T-helper 1 cell treated with Interleukin-12 subunit alpha and Interleukin-12 subunit beta and Interleukin-4 antibody, amounts not matched to agents 30 μg/mL and 1 μg/mL, for 36 hours (primary cell): ENCODE results near the gene ARHGEF16.

Experiments
- H3K27ac Mint-ChIP-seq: one replicate; pipeline ENCODE4 v1.8.0; 2021; ENCODE audit warnings: mild to moderate bottlenecking, mixed read lengths
- H3K27me3 Mint-ChIP-seq: one replicate; pipeline ENCODE4 v1.8.0; 2021; ENCODE audit warnings: low read depth, mixed read lengths
- H3K36me3 Mint-ChIP-seq: one replicate; pipeline ENCODE4 v1.8.0; 2021; ENCODE audit warnings: low read depth, mixed read lengths
- H3K4me1 Mint-ChIP-seq: one replicate; pipeline ENCODE4 v1.8.0; 2021; ENCODE audit warnings: low read depth, mixed read lengths
- H3K4me3 Mint-ChIP-seq: one replicate; pipeline ENCODE4 v1.8.0; 2021; ENCODE audit warnings: mild to moderate bottlenecking, moderate library complexity, mixed read lengths
- H3K9me3 Mint-ChIP-seq: one replicate; pipeline ENCODE4 v1.8.0; 2021; ENCODE audit warnings: mixed read lengths

Gene ARHGEF16

DNA sequence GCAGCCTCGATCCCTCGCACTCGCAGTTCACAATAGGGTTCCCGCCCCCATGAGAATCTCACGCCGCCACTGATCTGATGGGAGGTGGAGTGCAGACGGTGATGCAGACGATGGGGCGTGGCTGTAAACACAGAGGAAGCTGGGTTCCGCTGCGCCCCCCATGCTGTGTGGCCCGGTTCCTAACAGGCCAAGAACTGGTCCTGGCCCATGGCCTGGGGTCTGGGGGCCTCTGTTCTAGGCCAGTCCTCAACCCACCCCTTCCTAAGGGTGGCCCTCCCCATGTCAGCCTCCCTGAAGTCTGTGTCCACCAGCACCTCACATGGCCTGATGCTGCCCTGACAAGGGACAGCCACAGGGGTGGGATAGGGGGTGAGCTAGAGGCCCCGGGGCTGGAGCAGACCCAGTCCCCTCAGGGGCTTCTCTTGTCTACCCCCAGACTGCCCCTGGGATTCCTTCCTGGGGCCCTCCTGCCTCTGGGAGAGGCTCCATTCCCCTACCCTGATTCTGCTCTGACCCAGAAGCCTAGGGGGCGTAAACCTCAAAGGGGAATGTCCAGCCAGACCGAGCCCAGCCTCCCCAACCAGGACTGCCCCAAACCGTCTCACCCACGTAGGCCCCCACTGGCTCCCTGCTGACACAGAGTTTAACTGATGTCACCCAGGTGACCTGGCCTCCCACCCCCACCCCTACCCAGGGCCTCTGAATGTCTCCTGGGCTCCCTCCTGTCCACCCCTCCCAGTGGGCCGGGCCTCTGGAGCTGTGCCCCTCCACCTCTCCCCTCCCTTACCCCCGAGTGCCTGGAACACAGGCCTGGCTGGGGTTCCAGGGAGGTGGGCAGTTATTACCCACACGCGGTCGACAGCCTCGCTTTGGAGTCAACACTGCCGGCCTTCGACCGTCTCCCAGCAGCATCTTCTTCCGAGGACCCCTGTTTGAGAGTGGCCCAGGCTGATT is 14.8 kb upstream of the ARHGEF16 start:
- Mint-ChIP-seq H3K36me3 (no peaks in the 10 kb centered on the region), H3K27me3 (peaks cover 4% of the 10 kb centered on the region), H3K27ac (no peak overlapping the region), H3K4me3 (no peak overlapping the region), H3K4me1 (no peaks in the 10 kb centered on the region), H3K9me3 (no peaks in the 10 kb centered on the region)

DNA sequence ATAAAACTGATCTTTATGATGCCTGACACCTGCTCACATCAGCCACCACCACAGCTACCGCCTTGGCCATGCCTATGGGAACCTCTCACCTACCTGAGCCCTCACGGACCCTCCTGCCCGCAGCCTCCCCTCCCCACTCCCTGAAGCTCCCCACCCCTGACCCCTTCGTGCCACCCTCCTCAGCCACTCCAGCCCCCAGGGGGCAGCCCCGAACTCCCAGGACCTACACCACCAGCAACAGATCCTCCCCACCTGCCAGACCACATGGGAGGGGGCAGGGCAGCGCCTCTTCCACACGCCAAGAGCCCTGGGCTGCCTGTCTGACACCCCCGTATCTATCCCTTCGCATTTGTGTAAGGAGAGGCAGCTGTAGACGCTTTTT is 14.2 kb upstream of the ARHGEF16 start:
- H3K36me3 Mint-ChIP-seq: no peaks in the 10 kb centered on the region
- no peak overlapping the region for H3K27ac Mint-ChIP-seq
- no peaks in the 10 kb centered on the region for H3K9me3 Mint-ChIP-seq
- H3K4me1 Mint-ChIP-seq: no peaks in the 10 kb centered on the region
- H3K4me3 Mint-ChIP-seq: no peak overlapping the region
- peaks cover 4% of the 10 kb centered on the region for H3K27me3 Mint-ChIP-seq

DNA sequence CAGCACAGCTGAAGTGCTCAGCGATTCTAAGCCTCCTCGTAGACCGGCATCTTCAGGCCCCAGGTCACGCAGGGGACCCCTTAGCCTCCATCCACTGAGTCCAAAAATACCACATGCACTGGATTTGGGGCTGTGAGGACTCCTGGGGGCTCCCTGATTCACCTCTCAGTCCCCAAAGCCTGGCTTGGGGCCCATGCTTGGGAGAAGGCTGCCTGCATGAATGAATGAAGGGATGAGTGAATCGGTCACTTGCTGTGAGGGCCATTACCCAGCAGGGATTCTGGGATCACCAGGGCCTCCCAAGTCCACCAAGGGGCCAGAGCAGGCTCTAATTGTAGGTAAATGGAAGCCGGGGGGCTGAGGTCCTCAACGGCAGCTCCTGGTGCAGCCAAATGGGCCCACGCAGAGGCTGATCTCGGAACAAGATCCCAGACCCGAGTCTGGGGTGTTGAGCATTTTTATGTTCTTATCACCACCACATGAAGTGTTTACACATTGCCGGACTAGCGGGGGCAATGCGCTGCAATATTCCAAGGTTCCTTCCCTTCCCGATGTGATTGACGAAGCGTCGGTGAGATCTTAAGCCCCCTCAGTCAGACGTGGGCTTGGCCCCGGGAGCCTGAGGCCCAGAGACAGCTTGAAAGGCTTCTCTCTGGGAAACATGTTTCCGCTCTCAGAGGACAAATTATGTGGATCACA is 13.6 kb upstream of the ARHGEF16 start:
- Mint-ChIP-seq H3K4me1 (no peaks in the 10 kb centered on the region), H3K9me3 (no peaks in the 10 kb centered on the region), H3K27ac (no peak overlapping the region), H3K4me3 (no peak overlapping the region), H3K36me3 (no peaks in the 10 kb centered on the region), H3K27me3 (peaks cover 4% of the 10 kb centered on the region)

DNA sequence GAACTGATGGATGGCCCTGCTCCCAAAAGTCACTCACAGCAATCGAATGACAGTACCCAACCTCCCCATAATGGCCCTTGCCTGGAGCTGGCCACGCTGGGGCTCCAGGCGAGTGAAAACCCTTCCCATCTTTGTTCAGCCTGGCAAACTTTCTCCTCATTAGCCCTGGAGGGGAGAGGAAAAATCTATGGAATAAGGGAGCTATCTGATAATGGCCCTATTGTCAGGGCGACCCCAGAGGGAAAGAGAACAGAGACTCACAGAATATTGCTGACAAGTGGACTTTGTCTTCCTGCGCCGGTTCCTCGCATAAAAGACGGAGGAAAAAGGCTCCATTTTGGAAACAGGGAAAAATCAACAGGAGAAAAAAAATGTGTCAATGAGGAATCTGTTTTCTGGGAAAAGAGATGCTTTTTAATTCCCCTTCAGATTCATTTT is 13.0 kb upstream of the ARHGEF16 start:
- H3K4me1 Mint-ChIP-seq: no peaks in the 10 kb centered on the region
- no peak overlapping the region for H3K4me3 Mint-ChIP-seq

DNA sequence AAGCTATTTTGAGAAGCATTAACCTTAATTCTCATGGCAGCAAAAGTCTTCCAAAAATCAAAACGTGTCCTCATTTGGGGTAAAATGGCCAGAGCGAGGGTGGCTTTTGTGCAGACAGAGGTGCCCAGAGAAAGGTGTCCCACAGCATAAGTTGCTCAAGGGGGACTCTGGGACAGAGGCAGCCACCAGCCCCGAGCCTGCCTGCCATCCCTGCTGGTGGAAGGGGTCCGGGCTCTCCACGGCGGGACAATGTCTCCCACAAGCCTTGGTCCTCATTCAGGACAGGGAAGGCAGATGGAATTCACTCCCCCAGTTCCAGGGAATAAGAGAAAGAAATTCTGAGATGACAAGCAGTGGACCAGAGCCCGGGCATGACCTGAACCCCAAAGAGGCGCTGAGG is 12.6 kb upstream of the ARHGEF16 start:
- no peaks in the 10 kb centered on the region for H3K36me3 Mint-ChIP-seq
- H3K27me3 Mint-ChIP-seq: peaks cover 4% of the 10 kb centered on the region
- H3K9me3 Mint-ChIP-seq: no peaks in the 10 kb centered on the region
- no peak overlapping the region for H3K4me3 Mint-ChIP-seq
- H3K4me1 Mint-ChIP-seq: no peaks in the 10 kb centered on the region
- H3K27ac Mint-ChIP-seq: no peak overlapping the region

More for the DNA sequence above, 13.0 kb upstream of the ARHGEF16 start:
- Mint-ChIP-seq H3K9me3 (no peaks in the 10 kb centered on the region), H3K27ac (no peak overlapping the region), H3K27me3 (peaks cover 4% of the 10 kb centered on the region), H3K36me3 (no peaks in the 10 kb centered on the region)

DNA sequence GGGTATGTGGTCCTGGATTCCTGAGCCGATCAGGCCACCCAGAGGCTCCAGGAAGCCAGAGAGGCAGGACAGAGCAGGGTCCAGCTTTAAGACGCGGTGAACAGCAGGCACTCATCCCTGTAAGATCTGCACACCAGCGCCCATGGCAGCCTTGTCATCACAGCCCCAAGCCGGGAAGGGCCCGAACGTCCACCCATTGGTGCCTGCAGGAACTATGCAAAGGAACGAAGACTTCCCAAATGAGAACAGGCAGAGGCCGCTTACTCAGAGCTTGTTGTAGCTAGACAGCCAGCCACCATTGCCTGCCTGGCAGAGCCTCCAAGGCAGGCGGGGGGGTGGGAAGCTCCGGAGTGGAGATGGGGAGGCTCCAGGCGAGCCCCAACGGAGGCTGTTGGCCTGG is 12.1 kb upstream of the ARHGEF16 start:
- Mint-ChIP-seq H3K27ac (no peak overlapping the region), H3K9me3 (no peaks in the 10 kb centered on the region), H3K4me1 (no peaks in the 10 kb centered on the region), H3K4me3 (no peak overlapping the region), H3K36me3 (no peaks in the 10 kb centered on the region), H3K27me3 (peaks cover 4% of the 10 kb centered on the region)

DNA sequence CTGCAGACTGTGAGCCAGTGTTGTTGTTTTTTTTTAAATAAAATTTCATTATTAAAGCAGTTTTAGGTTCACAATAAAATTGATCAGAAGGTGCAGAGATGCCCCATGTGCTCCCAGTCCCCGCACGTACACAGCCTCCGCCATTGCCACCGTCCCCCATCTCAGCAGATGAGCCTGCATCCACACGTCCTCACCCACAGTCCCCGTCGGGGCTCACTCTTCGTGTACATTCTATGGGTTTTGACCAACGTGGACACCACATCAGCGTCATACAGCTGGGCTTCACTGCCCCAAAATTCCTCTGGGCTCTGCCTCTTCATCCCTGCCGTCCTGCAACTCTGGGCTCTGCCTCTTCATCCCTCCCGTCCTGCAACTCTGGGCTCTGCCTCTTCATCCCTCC is 11.6 kb upstream of the ARHGEF16 start:
- Mint-ChIP-seq H3K9me3 (no peaks in the 10 kb centered on the region), H3K4me1 (no peaks in the 10 kb centered on the region), H3K27me3 (peaks cover 4% of the 10 kb centered on the region)

DNA sequence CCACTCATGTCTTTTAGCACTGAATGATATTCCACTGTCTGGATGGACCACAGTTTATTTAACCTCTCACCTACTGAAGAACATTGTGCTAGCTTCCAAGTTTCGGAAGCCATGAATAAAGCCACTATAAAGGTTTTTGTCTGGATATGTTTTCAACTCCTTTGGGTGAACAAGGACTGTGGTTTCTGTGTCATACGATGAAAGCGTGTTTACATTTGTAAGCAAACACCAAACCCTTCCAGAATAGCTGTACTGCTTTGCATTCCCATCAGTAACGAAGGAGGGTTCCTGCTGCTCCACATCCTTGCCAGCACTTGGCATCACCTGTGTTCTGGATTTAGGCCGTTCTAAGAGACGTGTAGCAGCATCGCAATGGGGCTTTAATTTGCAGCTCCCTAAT is 10.7 kb upstream of the ARHGEF16 start:
- H3K36me3 Mint-ChIP-seq: no peaks in the 10 kb centered on the region
- no peaks in the 10 kb centered on the region for H3K9me3 Mint-ChIP-seq
- H3K27me3 Mint-ChIP-seq: peaks cover 4% of the 10 kb centered on the region
- H3K27ac Mint-ChIP-seq: no peak overlapping the region
- no peaks in the 10 kb centered on the region for H3K4me1 Mint-ChIP-seq
- H3K4me3 Mint-ChIP-seq: no peak overlapping the region

More for the DNA sequence above, 11.6 kb upstream of the ARHGEF16 start:
- no peaks in the 10 kb centered on the region for H3K36me3 Mint-ChIP-seq
- no peak overlapping the region for H3K27ac Mint-ChIP-seq
- no peak overlapping the region for H3K4me3 Mint-ChIP-seq

DNA sequence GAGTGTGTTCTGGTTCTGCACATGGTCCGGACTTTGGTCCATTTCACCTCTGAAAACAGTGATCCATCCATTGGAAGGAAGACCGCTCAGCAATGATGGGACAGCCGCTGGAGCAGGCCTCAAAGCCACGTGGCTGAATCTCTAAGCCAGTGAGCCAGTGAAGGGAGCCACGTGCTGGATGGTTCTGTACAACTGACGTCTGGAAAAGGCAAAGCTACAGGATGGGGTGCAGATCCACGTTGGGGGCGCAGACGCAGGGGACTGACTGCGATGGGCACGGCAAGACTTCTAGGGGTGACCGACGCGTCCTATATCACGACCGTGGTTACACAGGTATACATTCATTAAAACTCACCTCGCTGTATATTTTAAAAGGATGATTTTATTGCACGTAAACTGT is 10.2 kb upstream of the ARHGEF16 start:
- H3K4me1 Mint-ChIP-seq: no peaks in the 10 kb centered on the region
- no peaks in the 10 kb centered on the region for H3K9me3 Mint-ChIP-seq
- H3K36me3 Mint-ChIP-seq: no peaks in the 10 kb centered on the region
- no peak overlapping the region for H3K4me3 Mint-ChIP-seq
- peaks cover 7% of the 10 kb centered on the region for H3K27me3 Mint-ChIP-seq
- no peak overlapping the region for H3K27ac Mint-ChIP-seq

DNA sequence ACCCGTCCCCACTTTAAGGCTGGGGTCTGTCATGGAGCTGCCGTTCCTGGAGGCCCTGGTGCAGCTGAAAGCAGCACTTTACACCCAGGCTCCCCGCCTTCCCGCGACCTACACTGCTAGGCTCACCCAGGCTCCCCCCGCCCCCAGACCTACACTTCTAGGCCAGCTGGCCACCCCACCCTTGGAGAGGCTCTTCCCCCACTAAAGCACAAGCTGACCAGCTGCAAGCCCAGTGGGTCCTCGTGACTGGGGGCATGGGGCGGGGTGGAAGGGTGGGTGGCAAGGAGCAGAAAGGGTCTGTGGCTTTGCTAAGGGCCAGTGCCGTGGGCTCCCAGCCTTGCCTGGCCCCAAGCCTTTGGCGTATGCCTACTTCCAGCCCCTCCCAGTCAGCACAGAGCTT is 9.7 kb upstream of the ARHGEF16 start:
- Mint-ChIP-seq H3K9me3 (no peaks in the 10 kb centered on the region), H3K4me1 (no peaks in the 10 kb centered on the region), H3K36me3 (no peaks in the 10 kb centered on the region), H3K27ac (no peak overlapping the region), H3K4me3 (no peak overlapping the region), H3K27me3 (peaks cover 7% of the 10 kb centered on the region)

DNA sequence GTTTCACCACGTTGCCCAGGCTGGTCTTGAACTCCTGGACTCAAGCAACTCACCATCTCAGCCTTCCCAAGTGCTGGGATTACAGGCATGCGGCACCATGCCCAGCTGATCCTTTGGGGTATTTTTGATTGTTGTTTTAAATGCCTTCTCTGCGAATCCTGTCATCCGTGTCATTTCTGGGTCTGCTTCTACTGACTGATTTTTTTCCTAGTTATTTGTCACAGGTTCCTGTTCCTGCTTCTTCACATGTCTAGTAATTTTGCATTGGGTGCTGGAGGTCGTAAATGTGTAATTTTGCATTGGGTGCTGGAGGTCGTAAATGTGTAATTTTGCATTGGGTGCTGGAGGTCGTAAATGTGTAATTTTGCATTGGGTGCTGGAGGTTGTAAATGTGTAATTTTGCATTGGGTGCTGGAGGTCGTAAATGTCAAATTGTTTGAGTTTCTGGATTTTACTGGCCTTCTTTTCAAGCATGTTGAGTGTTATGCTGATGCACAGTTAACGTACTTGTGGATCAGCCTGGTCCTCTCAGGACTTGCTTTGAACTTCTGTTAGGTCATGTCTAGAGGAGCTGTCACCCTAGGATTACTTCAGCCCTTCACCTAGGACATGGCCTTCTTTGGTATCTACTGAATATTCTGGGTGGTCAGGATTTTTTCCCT is 4.1 kb upstream of the ARHGEF16 start:
- no peaks in the 10 kb centered on the region for H3K4me1 Mint-ChIP-seq
- H3K4me3 Mint-ChIP-seq: no peak overlapping the region
- H3K9me3 Mint-ChIP-seq: no peaks in the 10 kb centered on the region
- H3K27me3 Mint-ChIP-seq: peaks cover 10% of the 10 kb centered on the region
- H3K36me3 Mint-ChIP-seq: no peaks in the 10 kb centered on the region
- H3K27ac Mint-ChIP-seq: no peak overlapping the region

DNA sequence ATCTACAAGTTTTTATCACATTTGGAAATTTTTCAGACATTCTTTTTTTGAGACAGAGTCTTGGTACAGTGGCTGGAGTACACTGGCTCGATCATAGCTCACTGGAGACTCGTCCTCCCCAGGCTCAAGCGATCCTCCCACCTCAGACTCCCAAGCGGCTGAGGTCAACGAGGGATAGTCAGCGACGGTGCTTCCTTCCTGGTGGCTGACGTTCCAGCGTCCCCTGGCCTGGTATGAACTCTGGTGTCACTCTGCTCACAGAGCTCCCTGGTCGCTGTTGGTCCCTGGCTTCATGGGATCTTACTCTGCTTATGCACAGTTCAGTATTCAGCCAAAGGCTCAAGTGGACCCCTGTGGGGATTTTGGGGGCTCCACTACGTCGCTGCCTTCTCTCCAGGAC is 3.5 kb upstream of the ARHGEF16 start:
- H3K9me3 Mint-ChIP-seq: no peaks in the 10 kb centered on the region
- H3K36me3 Mint-ChIP-seq: no peaks in the 10 kb centered on the region
- H3K4me1 Mint-ChIP-seq: no peaks in the 10 kb centered on the region
- no peak overlapping the region for H3K27ac Mint-ChIP-seq
- H3K27me3 Mint-ChIP-seq: peaks cover 13% of the 10 kb centered on the region
- H3K4me3 Mint-ChIP-seq: no peak overlapping the region

DNA sequence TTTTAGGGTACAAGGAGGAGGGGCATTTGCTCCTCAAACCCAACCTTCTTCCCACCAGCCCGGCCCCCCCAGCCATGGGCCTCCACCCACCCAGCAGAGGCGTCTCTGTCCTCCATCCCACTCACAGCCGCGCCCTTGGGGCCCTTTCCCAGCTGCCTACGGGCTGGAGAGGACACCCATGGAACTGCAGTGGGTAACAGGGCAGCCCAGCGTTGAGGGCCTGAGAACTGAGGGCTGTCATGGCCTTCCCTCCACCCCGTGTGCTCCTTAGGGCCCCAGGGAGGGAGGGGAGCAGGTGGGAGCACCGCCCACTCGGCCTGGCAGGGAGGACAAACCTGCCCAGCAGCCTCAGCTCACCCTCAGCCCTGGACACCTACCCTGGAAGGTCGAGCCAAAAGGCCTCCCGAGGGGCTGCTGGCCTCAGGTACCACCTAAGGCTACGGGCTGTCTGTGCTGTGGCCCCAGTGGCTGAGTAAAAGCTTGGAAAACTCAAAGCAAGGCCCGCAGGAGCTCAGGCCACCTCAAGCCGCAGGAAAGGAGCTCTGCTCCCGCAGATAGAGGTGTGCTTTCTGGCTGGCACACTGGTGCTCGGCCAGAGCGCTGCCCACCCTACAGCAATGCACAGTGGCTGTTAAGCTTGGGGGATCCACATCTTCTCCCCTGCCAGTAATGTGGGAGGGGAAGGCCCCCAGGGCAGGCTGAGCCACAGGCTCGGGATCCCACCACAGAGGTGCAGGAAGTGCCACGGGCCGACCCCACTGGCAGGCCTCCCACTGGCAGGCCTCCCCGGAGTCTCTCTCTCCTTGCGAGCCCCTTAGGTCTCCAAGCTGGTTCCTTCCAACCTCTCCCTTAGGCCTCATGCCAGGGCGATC is 2.2 kb upstream of the ARHGEF16 start:
- Mint-ChIP-seq H3K4me3 (no peak overlapping the region), H3K27ac (no peak overlapping the region), H3K36me3 (no peaks in the 10 kb centered on the region), H3K9me3 (no peaks in the 10 kb centered on the region), H3K27me3 (peaks cover 13% of the 10 kb centered on the region), H3K4me1 (no peaks in the 10 kb centered on the region)

DNA sequence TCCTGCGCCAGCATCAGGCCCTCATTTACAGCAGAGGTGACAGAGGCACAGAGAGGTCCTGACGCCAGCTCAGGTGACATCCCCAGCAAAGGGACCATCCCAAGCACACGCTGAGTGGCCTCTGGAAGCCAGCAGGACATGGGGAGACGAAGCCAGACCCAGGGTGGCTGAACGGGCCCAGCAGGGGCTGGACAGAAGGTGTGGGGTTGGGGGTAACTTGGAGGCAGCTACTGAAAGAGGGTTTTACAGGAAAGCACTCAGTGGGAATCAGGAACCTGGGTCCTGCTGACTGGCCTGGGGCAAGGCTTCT is 1.6 kb upstream of the ARHGEF16 start:
- no peaks in the 10 kb centered on the region for H3K4me1 Mint-ChIP-seq
- no peak overlapping the region for H3K4me3 Mint-ChIP-seq
- H3K27me3 Mint-ChIP-seq: peaks cover 13% of the 10 kb centered on the region
- no peaks in the 10 kb centered on the region for H3K9me3 Mint-ChIP-seq
- no peaks in the 10 kb centered on the region for H3K36me3 Mint-ChIP-seq
- no peak overlapping the region for H3K27ac Mint-ChIP-seq
